Left renal cortex interstitium (tissue), 4 donors: Measurements from ENCODE around the gene CENPP. TPM values are rescaled to one million over a fixed set of nuclear protein-coding genes. Genes with fewer than 3 reads are reported as not detected.

Experiments used
- DNase-seq, 4 donors: peaks; one replicate each; pipeline ENCODE4 v3.0.0-alpha.2; 2013; ENCODE audit warnings: low read depth in 4 of 4, low spot score in 2 of 4, missing footprints in 1 of 4
- polyA plus RNA-seq, 4 donors: library from polyadenylated mRNA; unstranded; fragments of 120-200 nt; gene quantifications; one replicate each; pipeline ENCODE4 v1.2.1, GENCODE V29; 2013; ENCODE audit not compliant: insufficient read length in 4 of 4

CENPP gene
- polyA plus RNA-seq, 4 donors: 5.8 to 7.5 (median 6.3) TPM

- no peak for DNase-seq
Measured at GRCh38 chr9:92414566-92414965, 88.8 kb downstream of the CENPP start.

- no peak for DNase-seq
Measured at GRCh38 chr9:92422611-92423338, 97.0 kb downstream of the CENPP start.

- DNase-seq: no peak
Measured at GRCh38 chr9:92423612-92424011, 97.9 kb downstream of the CENPP start.

- no peak for DNase-seq
Measured at GRCh38 chr9:92424340-92424739, 98.6 kb downstream of the CENPP start, which contains the start of gene OMD. Gene OMD, minus strand, starts transcription at chr9:92424471. Its CDS starts 6,913 bp downstream, at chr9:92417558.

GRCh38 chr9:92425474-92425873, 99.7 kb downstream of the CENPP start:
- DNase-seq: peak in 3 of 4 donors; percentile 42 to 78 (median 67)

GRCh38 chr9:92426501-92427145, 100.9 kb downstream of the CENPP start:
- no peak for DNase-seq

GRCh38 chr9:92429836-92430235, 104.1 kb downstream of the CENPP start:
- no peak for DNase-seq

- DNase-seq: no peak
Measured at GRCh38 chr9:92432350-92432749, 106.6 kb downstream of the CENPP start.

- no peak for DNase-seq
Measured at GRCh38 chr9:92432972-92433548, 107.3 kb downstream of the CENPP start.

- DNase-seq: no peak
Measured at GRCh38 chr9:92435263-92435662, 109.5 kb downstream of the CENPP start.

- DNase-seq: no peak
Measured at GRCh38 chr9:92438900-92439526, 113.3 kb downstream of the CENPP start.

- no peak for DNase-seq
Measured at GRCh38 chr9:92439921-92440750, 114.4 kb downstream of the CENPP start.

- no peak for DNase-seq
Measured at GRCh38 chr9:92440751-92441046, 114.9 kb downstream of the CENPP start.

- no peak for DNase-seq
Measured at GRCh38 chr9:92444841-92445240, 119.1 kb downstream of the CENPP start.

GRCh38 chr9:92446536-92446935, 120.8 kb downstream of the CENPP start:
- DNase-seq: no peak

- no peak for DNase-seq
Measured at GRCh38 chr9:92455217-92455616, 129.5 kb downstream of the CENPP start.

- DNase-seq: no peak
Measured at GRCh38 chr9:92457576-92457975, 131.8 kb downstream of the CENPP start.

- no peak for DNase-seq
Measured at GRCh38 chr9:92463387-92463786, 137.6 kb downstream of the CENPP start.

GRCh38 chr9:92463984-92464383, 138.2 kb downstream of the CENPP start:
- DNase-seq: no peak

- DNase-seq: no peak
Measured at GRCh38 chr9:92467041-92467440, 141.3 kb downstream of the CENPP start.

GRCh38 chr9:92467511-92467910, 141.8 kb downstream of the CENPP start:
- no peak for DNase-seq
